HEK293 (cell line): ENCODE data around the gene NLGN3.

ENCODE experiments used
- CTCF ChIA-PET: fragments of 350-600 bp; formaldehyde crosslinking; extraction: SDS; loops from one replicate; lab custom pipeline; 2021; ENCODE audit warnings: antibody characterized with exemption; lab: Yijun Ruan, JAX
- POLR2A ChIA-PET: fragments of 300-600 bp; formaldehyde crosslinking; extraction: SDS; loops from one replicate; lab custom pipeline; 2020; ENCODE audit warnings: antibody characterized with exemption, inconsistent platforms; lab: Yijun Ruan, JAX
- H3K27ac ChIP-seq: fragments of 200-500 bp; sonication (Bioruptor generic); 2 replicates; pipeline ENCODE4 v1.5.1; 2014; ENCODE audit warnings: low read depth, low read length, control low read depth, inconsistent platforms; ENCODE audit errors: extremely low read depth
- H3K36me3 ChIP-seq, 2 experiments: fragments of 200-500 bp in 1 of 2; sonication (Bioruptor generic) in 1 of 2; 1 replicate in 1 of 2; 2 replicates in 1 of 2; pipeline ENCODE4 v1.5.1; 2014 to 2017; ENCODE audit warnings: inconsistent platforms in 2 of 2, low read length in 2 of 2; ENCODE audit not compliant: control insufficient read depth in 2 of 2, insufficient read depth in 1 of 2
- H3K4me1 ChIP-seq: fragments of 200-500 bp; sonication (Bioruptor generic); 2 replicates; pipeline ENCODE4 v1.5.1; 2014; ENCODE audit warnings: mild to moderate bottlenecking, low read length, inconsistent platforms; ENCODE audit not compliant: control insufficient read depth, insufficient read depth
- H3K4me3 ChIP-seq: 2 replicates; pipeline ENCODE4 v1.5.1; 2011; ENCODE audit warnings: low read depth, mild to moderate bottlenecking, control low read depth, low read length, moderate library complexity
- H3K9me3 ChIP-seq: fragments of 200-500 bp; sonication (Bioruptor generic); 2 replicates; pipeline ENCODE4 v1.5.1; 2014; ENCODE audit warnings: low read depth, low read length, inconsistent platforms; ENCODE audit not compliant: control insufficient read depth, insufficient read depth
- HIC1 ChIP-seq: fragments of 450-650 bp; formaldehyde crosslinking; IDR thresholded peaks from 2 replicates; pipeline ENCODE4 v1.5.1; 2016; ENCODE audit warnings: missing biosample characterization, missing genetic modification characterization
- KLF1 ChIP-seq: fragments of 450-650 bp; formaldehyde crosslinking; IDR thresholded peaks from 2 replicates; pipeline ENCODE4 v1.5.1; 2016; ENCODE audit warnings: missing biosample characterization, missing genetic modification characterization
- SP2 ChIP-seq: fragments of 450-650 bp; formaldehyde crosslinking; IDR thresholded peaks from 2 replicates; pipeline ENCODE4 v1.5.1; 2016; ENCODE audit warnings: missing biosample characterization, missing genetic modification characterization
- TRIM28 ChIP-seq: IDR thresholded peaks from 2 replicates; pipeline ENCODE4 v1.6.1; 2011; ENCODE audit warnings: low read length, control low read depth, borderline replicate concordance
- YY1 ChIP-seq: fragments of 450-650 bp; formaldehyde crosslinking; IDR thresholded peaks from 2 replicates; pipeline ENCODE4 v1.5.1; 2018; ENCODE audit warnings: missing biosample characterization, missing genetic modification characterization
- ZBTB11 ChIP-seq: fragments of 450-650 bp; formaldehyde crosslinking; conservative IDR thresholded peaks from 2 replicates; pipeline ENCODE4 v1.5.1; 2016; ENCODE audit warnings: low read depth, missing biosample characterization, missing genetic modification characterization
- ZFP3 ChIP-seq: fragments of 450-650 bp; formaldehyde crosslinking; IDR thresholded peaks from 2 replicates; pipeline ENCODE4 v1.5.1; 2016; ENCODE audit warnings: low read depth, missing biosample characterization, missing genetic modification characterization
- ZNF10 ChIP-seq: fragments of 450-650 bp; formaldehyde crosslinking; IDR thresholded peaks from 2 replicates; pipeline ENCODE4 v1.5.1; 2017; ENCODE audit warnings: missing biosample characterization, missing genetic modification characterization
- ZNF138 ChIP-seq: fragments of 450-650 bp; formaldehyde crosslinking; IDR thresholded peaks from 2 replicates; pipeline ENCODE4 v1.5.1; 2016; ENCODE audit warnings: missing biosample characterization, missing genetic modification characterization, borderline replicate concordance
- ZNF202 ChIP-seq: fragments of 450-650 bp; formaldehyde crosslinking; IDR thresholded peaks from 2 replicates; pipeline ENCODE4 v1.5.1; 2016; ENCODE audit warnings: missing biosample characterization, missing genetic modification characterization, borderline replicate concordance
- ZNF214 ChIP-seq: fragments of 450-650 bp; formaldehyde crosslinking; IDR thresholded peaks from 2 replicates; pipeline ENCODE4 v1.5.1; 2017; ENCODE audit warnings: missing biosample characterization, mild to moderate bottlenecking, missing genetic modification characterization, borderline replicate concordance
- ZNF302 ChIP-seq: fragments of 450-650 bp; formaldehyde crosslinking; IDR thresholded peaks from 2 replicates; pipeline ENCODE4 v1.5.1; 2016; ENCODE audit warnings: missing biosample characterization, missing genetic modification characterization, low read depth
- ZNF324 ChIP-seq: fragments of 450-650 bp; formaldehyde crosslinking; IDR thresholded peaks from 2 replicates; pipeline ENCODE4 v1.5.1; 2016; ENCODE audit warnings: missing biosample characterization, missing genetic modification characterization
- ZNF354C ChIP-seq: fragments of 450-650 bp; formaldehyde crosslinking; IDR thresholded peaks from 2 replicates; pipeline ENCODE4 v1.5.1; 2016; ENCODE audit warnings: missing biosample characterization, missing genetic modification characterization, low read depth, borderline replicate concordance
- ZNF416 ChIP-seq: fragments of 450-650 bp; formaldehyde crosslinking; IDR thresholded peaks from 2 replicates; pipeline ENCODE4 v1.5.1; 2016; ENCODE audit warnings: missing biosample characterization, missing genetic modification characterization
- ZNF544 ChIP-seq: fragments of 450-650 bp; formaldehyde crosslinking; IDR thresholded peaks from 2 replicates; pipeline ENCODE4 v1.5.0; 2017; ENCODE audit warnings: missing biosample characterization, missing genetic modification characterization
- ZNF623 ChIP-seq: fragments of 450-650 bp; formaldehyde crosslinking; IDR thresholded peaks from 2 replicates; pipeline ENCODE4 v1.5.1; 2016; ENCODE audit warnings: missing biosample characterization, missing genetic modification characterization
- ZNF660 ChIP-seq: fragments of 450-650 bp; IDR thresholded peaks from 2 replicates; pipeline ENCODE4 v1.5.1; 2018; ENCODE audit warnings: missing biosample characterization, mild to moderate bottlenecking, missing genetic modification characterization
- ZNF785 ChIP-seq: fragments of 450-650 bp; formaldehyde crosslinking; IDR thresholded peaks from 2 replicates; pipeline ENCODE4 v1.5.1; 2016; ENCODE audit warnings: missing biosample characterization, missing genetic modification characterization
- TF ChIP-seq, protein P1 (sequence below): fragments of 450-650 bp; formaldehyde crosslinking; IDR thresholded peaks from 2 replicates; pipeline ENCODE4 v1.5.1; 2016; ENCODE audit warnings: missing biosample characterization, missing genetic modification characterization, borderline replicate concordance
- TF ChIP-seq, protein P2 (sequence below): fragments of 450-650 bp; formaldehyde crosslinking; IDR thresholded peaks from 2 replicates; pipeline ENCODE4 v1.5.1; 2016; ENCODE audit warnings: missing biosample characterization, missing genetic modification characterization
- TF ChIP-seq, protein P3 (sequence below): fragments of 450-650 bp; formaldehyde crosslinking; IDR thresholded peaks from 2 replicates; pipeline ENCODE4 v1.5.1; 2016; ENCODE audit warnings: missing biosample characterization, missing genetic modification characterization

NLGN3 gene

DNA sequence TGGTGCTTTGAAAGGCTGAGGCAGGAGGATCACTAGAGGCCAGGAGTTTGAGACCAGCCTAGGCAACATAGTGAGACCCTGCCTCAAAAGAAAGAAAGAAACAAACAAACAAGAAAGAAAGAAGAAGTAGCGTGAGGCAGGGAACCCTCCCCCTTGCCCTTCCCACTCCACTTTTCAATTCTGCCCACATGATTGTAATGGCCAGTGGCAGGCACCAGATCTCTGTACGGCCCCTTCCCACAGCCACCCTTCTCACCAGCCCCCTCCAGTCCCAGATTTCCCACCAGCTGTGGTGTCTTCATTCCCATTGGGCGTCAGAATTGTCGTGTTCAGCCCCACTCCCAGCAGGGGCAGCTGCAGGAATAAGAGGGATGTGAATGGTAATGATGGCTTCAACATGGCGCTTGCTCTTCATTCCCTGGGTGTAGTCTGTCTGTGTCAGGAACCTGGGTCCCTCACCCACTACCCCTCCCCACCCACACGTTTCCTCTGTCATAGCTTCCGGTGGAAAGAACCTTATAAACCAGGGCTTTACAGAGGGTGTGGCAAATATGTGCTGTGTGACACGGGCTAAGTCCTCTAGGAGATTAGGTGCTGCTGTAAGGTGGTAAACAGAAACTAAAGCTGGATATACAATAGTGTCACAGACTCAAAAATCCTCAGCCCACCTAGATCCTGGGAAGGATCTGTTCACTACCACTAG is 33.3 kb upstream of the NLGN3 start, which contains the start of gene IL2RG:
Gene IL2RG (minus strand): TSS at position 437 of the 703 bp plus-strand sequence. CDS start 38 bp downstream, at position 399.
- H3K27ac ChIP-seq, result no peak within 1 kb of the TSS
- TF ChIP-seq ZNF354C (no peak), SP2 (tag by site-specific recombination) (no peak), ZNF785 (tag by site-specific recombination) (no peak), ZNF416 (tag by site-specific recombination) (no peak), ZNF324 (tag by site-specific recombination) (no peak), ZNF138 (tag by site-specific recombination) (no peak), ZNF544 (tag by site-specific recombination) (no peak)
- TF ChIP-seq, protein P1, sequence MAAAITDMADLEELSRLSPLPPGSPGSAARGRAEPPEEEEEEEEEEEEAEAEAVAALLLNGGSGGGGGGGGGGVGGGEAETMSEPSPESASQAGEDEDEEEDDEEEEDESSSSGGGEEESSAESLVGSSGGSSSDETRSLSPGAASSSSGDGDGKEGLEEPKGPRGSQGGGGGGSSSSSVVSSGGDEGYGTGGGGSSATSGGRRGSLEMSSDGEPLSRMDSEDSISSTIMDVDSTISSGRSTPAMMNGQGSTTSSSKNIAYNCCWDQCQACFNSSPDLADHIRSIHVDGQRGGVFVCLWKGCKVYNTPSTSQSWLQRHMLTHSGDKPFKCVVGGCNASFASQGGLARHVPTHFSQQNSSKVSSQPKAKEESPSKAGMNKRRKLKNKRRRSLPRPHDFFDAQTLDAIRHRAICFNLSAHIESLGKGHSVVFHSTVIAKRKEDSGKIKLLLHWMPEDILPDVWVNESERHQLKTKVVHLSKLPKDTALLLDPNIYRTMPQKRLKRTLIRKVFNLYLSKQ (tag by site-specific recombination), result no peak
- no peaks in the 10 kb centered on the region for H3K9me3 ChIP-seq
- H3K4me1 ChIP-seq, result no peaks in the 10 kb centered on the region
- no peaks in the 10 kb centered on the region for H3K36me3 ChIP-seq
- ChIA-PET POLR2A (no interaction called here), CTCF (interaction anchor here (0.9 kb wide), 2 partner anchors 14 to 16 kb away, joined by 3 read pairs; no protein-coding TSS in a partner anchor)
- H3K4me3 ChIP-seq, result no peak within 1 kb of the TSS

GRCh38 chrX:71111921-71112431 is 32.7 kb upstream of the NLGN3 start:
- no peaks in the 10 kb centered on the region for H3K36me3 ChIP-seq
- H3K4me1 ChIP-seq, result no peaks in the 10 kb centered on the region
- no peak overlapping the region for H3K27ac ChIP-seq
- no peaks in the 10 kb centered on the region for H3K9me3 ChIP-seq
- ChIA-PET CTCF (interaction anchor here (0.9 kb wide), 2 partner anchors 14 to 16 kb away, joined by 3 read pairs; no protein-coding TSS in a partner anchor), POLR2A (no interaction called here)
- H3K4me3 ChIP-seq, result no peak overlapping the region
- no peak for TF ChIP-seq ZBTB11
- TF ChIP-seq ZNF10 (tag by site-specific recombination), result no peak
- no peak for TF ChIP-seq ZFP3 (tag by site-specific recombination)
- no peak for TF ChIP-seq HIC1 (tag by site-specific recombination)
- TF ChIP-seq, protein P2, sequence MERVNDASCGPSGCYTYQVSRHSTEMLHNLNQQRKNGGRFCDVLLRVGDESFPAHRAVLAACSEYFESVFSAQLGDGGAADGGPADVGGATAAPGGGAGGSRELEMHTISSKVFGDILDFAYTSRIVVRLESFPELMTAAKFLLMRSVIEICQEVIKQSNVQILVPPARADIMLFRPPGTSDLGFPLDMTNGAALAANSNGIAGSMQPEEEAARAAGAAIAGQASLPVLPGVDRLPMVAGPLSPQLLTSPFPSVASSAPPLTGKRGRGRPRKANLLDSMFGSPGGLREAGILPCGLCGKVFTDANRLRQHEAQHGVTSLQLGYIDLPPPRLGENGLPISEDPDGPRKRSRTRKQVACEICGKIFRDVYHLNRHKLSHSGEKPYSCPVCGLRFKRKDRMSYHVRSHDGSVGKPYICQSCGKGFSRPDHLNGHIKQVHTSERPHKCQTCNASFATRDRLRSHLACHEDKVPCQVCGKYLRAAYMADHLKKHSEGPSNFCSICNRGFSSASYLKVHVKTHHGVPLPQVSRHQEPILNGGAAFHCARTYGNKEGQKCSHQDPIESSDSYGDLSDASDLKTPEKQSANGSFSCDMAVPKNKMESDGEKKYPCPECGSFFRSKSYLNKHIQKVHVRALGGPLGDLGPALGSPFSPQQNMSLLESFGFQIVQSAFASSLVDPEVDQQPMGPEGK, result no peak
- no peak for TF ChIP-seq ZNF660 (tag by site-specific recombination)
- no peak for TF ChIP-seq ZNF202 (tag by site-specific recombination)
- no peak for TF ChIP-seq ZNF214
- no peak for TF ChIP-seq TRIM28
- no peak for TF ChIP-seq KLF1 (tag by site-specific recombination)
- no peak for TF ChIP-seq YY1
- TF ChIP-seq ZNF302 (tag by site-specific recombination), result no peak
- TF ChIP-seq, protein P3, sequence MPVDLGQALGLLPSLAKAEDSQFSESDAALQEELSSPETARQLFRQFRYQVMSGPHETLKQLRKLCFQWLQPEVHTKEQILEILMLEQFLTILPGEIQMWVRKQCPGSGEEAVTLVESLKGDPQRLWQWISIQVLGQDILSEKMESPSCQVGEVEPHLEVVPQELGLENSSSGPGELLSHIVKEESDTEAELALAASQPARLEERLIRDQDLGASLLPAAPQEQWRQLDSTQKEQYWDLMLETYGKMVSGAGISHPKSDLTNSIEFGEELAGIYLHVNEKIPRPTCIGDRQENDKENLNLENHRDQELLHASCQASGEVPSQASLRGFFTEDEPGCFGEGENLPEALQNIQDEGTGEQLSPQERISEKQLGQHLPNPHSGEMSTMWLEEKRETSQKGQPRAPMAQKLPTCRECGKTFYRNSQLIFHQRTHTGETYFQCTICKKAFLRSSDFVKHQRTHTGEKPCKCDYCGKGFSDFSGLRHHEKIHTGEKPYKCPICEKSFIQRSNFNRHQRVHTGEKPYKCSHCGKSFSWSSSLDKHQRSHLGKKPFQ (tag by site-specific recombination), result no peak
- no peak for TF ChIP-seq ZNF623 (tag by site-specific recombination)
